CD8-positive, alpha-beta memory T cell (primary cell): Measurements from ENCODE around the gene BHLHA9. TPM values are rescaled to one million over a fixed set of nuclear protein-coding genes. Genes with fewer than 3 reads are reported as not detected.

Experiments used
- CTCF ChIA-PET: fragments of 350-600 bp; sonication (Branson Sonifier 250); formaldehyde crosslinking; loops from one replicate; lab custom pipeline; 2021; ENCODE audit warnings: antibody characterized with exemption; lab: Charles Lee
- POLR2A ChIA-PET: fragments of 350-600 bp; sonication (Branson Sonifier 250); formaldehyde crosslinking; loops from one replicate; lab custom pipeline; 2021; ENCODE audit warnings: antibody characterized with exemption; lab: Charles Lee
- DNase-seq, 5 donors: peaks; one replicate each; pipeline versions ENCODE4 v3.0.0 to v3.0.0-alpha.2; 2020 to 2022; ENCODE audit warnings: mixed read lengths in 1 of 5
- H3K27ac ChIP-seq: one replicate; pipeline ENCODE4 v1.7.0; 2013; ENCODE audit warnings: low read depth, mild to moderate bottlenecking, low read length, moderate library complexity
- H3K27me3 ChIP-seq: 2 replicates; pipeline ENCODE4 v1.7.0; 2013; ENCODE audit warnings: low read length, mild to moderate bottlenecking; ENCODE audit not compliant: insufficient read depth, poor library complexity, severe bottlenecking
- H3K36me3 ChIP-seq: 2 replicates; pipeline ENCODE4 v1.7.0; 2013; ENCODE audit warnings: mild to moderate bottlenecking, low read length, moderate library complexity; ENCODE audit not compliant: insufficient read depth
- H3K4me1 ChIP-seq: 2 replicates; pipeline ENCODE4 v1.7.0; 2013; ENCODE audit warnings: mild to moderate bottlenecking, low read length, moderate library complexity; ENCODE audit not compliant: insufficient read depth
- H3K4me3 ChIP-seq: 2 replicates; pipeline ENCODE4 v1.7.0; 2013; ENCODE audit warnings: mild to moderate bottlenecking, low read length
- H3K9me3 ChIP-seq: 2 replicates; pipeline ENCODE4 v1.7.0; 2013; ENCODE audit warnings: mild to moderate bottlenecking, low read length
- H3K27ac Mint-ChIP-seq, 8 donors: one replicate each; pipeline ENCODE4 v1.8.0; 2020 to 2021; ENCODE audit warnings: mixed read lengths in 8 of 8, mild to moderate bottlenecking in 6 of 8, inconsistent platforms in 3 of 8, moderate library complexity in 3 of 8
- H3K27me3 Mint-ChIP-seq, 2 donors: one replicate each; pipeline ENCODE4 v1.8.0; 2020 to 2021; ENCODE audit warnings: mixed read lengths in 2 of 2, mild to moderate bottlenecking in 1 of 2, moderate library complexity in 1 of 2
- H3K36me3 Mint-ChIP-seq, 3 donors: one replicate each; pipeline ENCODE4 v1.8.0; 2020 to 2021; ENCODE audit warnings: mixed read lengths in 3 of 3, inconsistent platforms in 1 of 3, mild to moderate bottlenecking in 1 of 3
- H3K4me1 Mint-ChIP-seq, 3 donors: one replicate each; pipeline ENCODE4 v1.8.0; 2020 to 2021; ENCODE audit warnings: mixed read lengths in 3 of 3, inconsistent platforms in 1 of 3, mild to moderate bottlenecking in 1 of 3
- H3K4me3 Mint-ChIP-seq, 7 donors: one replicate each; pipeline ENCODE4 v1.8.0; 2020 to 2021; ENCODE audit warnings: mixed read lengths in 7 of 7, mild to moderate bottlenecking in 6 of 7, moderate library complexity in 4 of 7, inconsistent platforms in 2 of 7
- H3K9me3 Mint-ChIP-seq, 5 donors: one replicate each; pipeline ENCODE4 v1.8.0; 2020 to 2022; ENCODE audit warnings: mixed read lengths in 5 of 5, mild to moderate bottlenecking in 3 of 5, moderate library complexity in 2 of 5, inconsistent platforms in 1 of 5
- polyA plus RNA-seq: library from polyadenylated mRNA; unstranded; fragments of 300-500 nt; fragmentation: Illumina TruSeq; gene quantifications from one replicate; pipeline ENCODE4 v1.2.3, GENCODE V29; 2021
- total RNA-seq, 2 experiments: library from RNA; stranded (reverse); gene quantifications; one replicate each; pipeline ENCODE4 v1.2.3, GENCODE V29; 2021

The BHLHA9 gene
- total RNA-seq (not detected), polyA plus RNA-seq (not detected)

- ChIA-PET POLR2A (no interaction called here), CTCF (interaction anchor here (0.8 to 2.1 kb wide), 4 partner anchors 10 to 62 kb away, joined by 3 to 9 read pairs (median 6); no protein-coding TSS in a partner anchor)
- Mint-ChIP-seq H3K9me3 (no peaks in the 10 kb centered on the region), H3K36me3 (peaks cover 0 to 2% (median 0%) of the 10 kb centered on the region in 3 donors), H3K4me1 (peaks cover 9 to 18% (median 15%) of the 10 kb centered on the region in 3 donors), H3K27ac (peak within 1 kb of the TSS in 2 of 8 donors; percentile 17 to 65), H3K4me3 (peak within 1 kb of the TSS; percentile 70 to 92 (median 90)), H3K27me3 (peaks cover 20 to 23% of the 10 kb centered on the region in 2 donors)
- Histone ChIP-seq H3K36me3 (no peaks in the 10 kb centered on the region), H3K27me3 (peaks cover 10% of the 10 kb centered on the region), H3K9me3 (no peaks in the 10 kb centered on the region), H3K4me1 (peaks cover 6% of the 10 kb centered on the region), H3K4me3 (no peak within 1 kb of the TSS), H3K27ac (no peak within 1 kb of the TSS)
- no peak for DNase-seq
Observed at GRCh38 chr17:1270210-1271029, at the start of gene BHLHA9. BHLHA9 (plus strand) TSS chr17:1270444; CDS start chr17:1270564, 120 bp downstream.

- Mint-ChIP-seq H3K4me1 (no peaks in the 10 kb centered on the region), H3K36me3 (peaks cover 0 to 3% (median 0%) of the 10 kb centered on the region in 3 donors), H3K4me3 (no peak overlapping the region), H3K27me3 (peaks cover 0 to 2% of the 10 kb centered on the region in 2 donors), H3K9me3 (no peaks in the 10 kb centered on the region), H3K27ac (no peak overlapping the region)
- Histone ChIP-seq H3K4me3 (no peak overlapping the region), H3K4me1 (no peaks in the 10 kb centered on the region), H3K9me3 (no peaks in the 10 kb centered on the region), H3K27me3 (no peaks in the 10 kb centered on the region), H3K36me3 (no peaks in the 10 kb centered on the region), H3K27ac (no peak overlapping the region)
- ChIA-PET CTCF (no interaction called here), POLR2A (no interaction called here)
- no peak for DNase-seq
Observed at GRCh38 chr17:1221209-1221608, 49.0 kb upstream of the BHLHA9 start.

GRCh38 chr17:1222321-1222720 is 47.9 kb upstream of the BHLHA9 start:
- Mint-ChIP-seq H3K9me3 (no peaks in the 10 kb centered on the region), H3K4me3 (no peak overlapping the region), H3K27ac (no peak overlapping the region), H3K4me1 (peaks cover 2 to 7% (median 5%) of the 10 kb centered on the region in 3 donors), H3K27me3 (peaks cover under 1 to 2% of the 10 kb centered on the region in 2 donors), H3K36me3 (peaks cover 0 to 3% (median 0%) of the 10 kb centered on the region in 3 donors)
- Histone ChIP-seq H3K27ac (no peak overlapping the region), H3K9me3 (no peaks in the 10 kb centered on the region), H3K4me3 (no peak overlapping the region), H3K27me3 (no peaks in the 10 kb centered on the region), H3K36me3 (no peaks in the 10 kb centered on the region), H3K4me1 (no peaks in the 10 kb centered on the region)
- POLR2A ChIA-PET = no interaction called here
- CTCF ChIA-PET = no interaction called here
- DNase-seq = no peak

DNA sequence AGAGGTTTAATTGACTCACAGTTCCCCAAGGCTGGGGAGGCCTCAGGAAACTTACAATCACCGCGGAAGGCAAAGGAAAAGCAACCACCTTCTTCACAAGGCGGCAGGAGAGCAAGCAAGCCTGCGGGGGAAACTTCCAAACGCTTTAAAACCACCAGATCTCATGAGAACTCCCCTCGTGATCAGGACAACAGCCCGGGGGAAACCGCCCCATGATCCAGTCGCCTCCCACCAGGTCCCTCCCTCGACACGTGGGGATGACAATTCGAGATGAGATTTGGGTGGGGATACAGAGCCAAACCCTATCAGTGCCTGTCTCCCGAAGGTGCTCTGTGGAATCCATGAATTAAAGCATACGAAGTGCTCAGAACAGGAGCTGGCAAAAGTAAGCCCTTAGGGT is 46.6 kb upstream of the BHLHA9 start:
- Mint-ChIP-seq H3K27me3 (peaks cover 4 to 10% of the 10 kb centered on the region in 2 donors), H3K9me3 (no peaks in the 10 kb centered on the region), H3K36me3 (peaks cover 0 to 3% (median 2%) of the 10 kb centered on the region in 3 donors), H3K4me3 (no peak overlapping the region), H3K27ac (no peak overlapping the region), H3K4me1 (peaks cover 11 to 19% (median 15%) of the 10 kb centered on the region in 3 donors)
- Histone ChIP-seq H3K4me1 (no peaks in the 10 kb centered on the region), H3K27me3 (no peaks in the 10 kb centered on the region), H3K4me3 (no peak overlapping the region), H3K27ac (no peak overlapping the region), H3K9me3 (no peaks in the 10 kb centered on the region), H3K36me3 (no peaks in the 10 kb centered on the region)
- ChIA-PET POLR2A (no interaction called here), CTCF (no interaction called here)
- DNase-seq = no peak

- Histone ChIP-seq H3K27ac (no peak overlapping the region), H3K4me1 (no peaks in the 10 kb centered on the region), H3K9me3 (no peaks in the 10 kb centered on the region), H3K4me3 (no peak overlapping the region), H3K36me3 (no peaks in the 10 kb centered on the region), H3K27me3 (no peaks in the 10 kb centered on the region)
- DNase-seq = no peak
- ChIA-PET POLR2A (interaction anchor here (0.7 kb wide), 1 partner anchor 9 kb away, joined by 3 read pairs; no protein-coding TSS in a partner anchor), CTCF (no interaction called here)
- H3K36me3 Mint-ChIP-seq = peaks cover 0 to 3% (median 2%) of the 10 kb centered on the region in 3 donors
- H3K4me3 Mint-ChIP-seq = no peak overlapping the region
- H3K9me3 Mint-ChIP-seq = no peaks in the 10 kb centered on the region
- peak overlapping the region in 1 of 8 donors; percentile 3 for H3K27ac Mint-ChIP-seq
- peaks cover 11 to 19% (median 15%) of the 10 kb centered on the region in 3 donors for H3K4me1 Mint-ChIP-seq
- H3K27me3 Mint-ChIP-seq = peaks cover 4 to 10% of the 10 kb centered on the region in 2 donors
Observed at GRCh38 chr17:1224330-1224729, 45.9 kb upstream of the BHLHA9 start.

GRCh38 chr17:1226308-1226707 is 43.9 kb upstream of the BHLHA9 start:
- CTCF ChIA-PET = no interaction called here
- Histone ChIP-seq H3K36me3 (no peaks in the 10 kb centered on the region), H3K27ac (no peak overlapping the region), H3K27me3 (peaks cover 5% of the 10 kb centered on the region), H3K9me3 (no peaks in the 10 kb centered on the region), H3K4me1 (peaks cover 5% of the 10 kb centered on the region), H3K4me3 (no peak overlapping the region)
- Mint-ChIP-seq H3K27me3 (peaks cover 10 to 12% of the 10 kb centered on the region in 2 donors), H3K27ac (no peak overlapping the region), H3K4me1 (peaks cover 14 to 24% (median 21%) of the 10 kb centered on the region in 3 donors), H3K9me3 (no peaks in the 10 kb centered on the region), H3K4me3 (no peak overlapping the region), H3K36me3 (peaks cover 0 to 4% (median 3%) of the 10 kb centered on the region in 3 donors)
- POLR2A ChIA-PET = no interaction called here
- DNase-seq = no peak

- ChIA-PET POLR2A (no interaction called here), CTCF (no interaction called here)
- peak overlapping the region; percentile 49 to 93 (median 88) for H3K4me3 Mint-ChIP-seq
- Histone ChIP-seq H3K27me3 (peaks cover 5% of the 10 kb centered on the region), H3K36me3 (no peaks in the 10 kb centered on the region), H3K4me1 (peaks cover 5% of the 10 kb centered on the region), H3K4me3 (no peak overlapping the region), H3K9me3 (no peaks in the 10 kb centered on the region), H3K27ac (no peak overlapping the region)
- peaks cover 0 to 1% (median 0%) of the 10 kb centered on the region in 5 donors for H3K9me3 Mint-ChIP-seq
- DNase-seq = no peak
- peaks cover 19 to 22% of the 10 kb centered on the region in 2 donors for H3K27me3 Mint-ChIP-seq
- peaks cover 0 to 4% (median 0%) of the 10 kb centered on the region in 3 donors for H3K36me3 Mint-ChIP-seq
- H3K4me1 Mint-ChIP-seq = peaks cover 16 to 30% (median 21%) of the 10 kb centered on the region in 3 donors
- H3K27ac Mint-ChIP-seq = peak overlapping the region in 2 of 8 donors; percentile 42 to 84
Observed at GRCh38 chr17:1227365-1227764, 42.9 kb upstream of the BHLHA9 start.
